Osteocyte (in vitro differentiated cells): Measurements from ENCODE around the gene BRINP2. TPM values are rescaled to one million over a fixed set of nuclear protein-coding genes. Genes with fewer than 3 reads are reported as not detected.

ENCODE experiments used
- DNase-seq: peaks from one replicate; pipeline ENCODE4 v3.0.0; 2021; ENCODE audit warnings: mixed read lengths; ENCODE audit not compliant: unreplicated experiment; ENCODE audit errors: extremely low spot score
- H3K27ac Mint-ChIP-seq: one replicate; pipeline ENCODE4 v1.8.0; 2021; ENCODE audit warnings: mild to moderate bottlenecking, mixed read lengths; ENCODE audit not compliant: unreplicated experiment
- H3K27me3 Mint-ChIP-seq: one replicate; pipeline ENCODE4 v1.8.0; 2021; ENCODE audit warnings: mixed read lengths; ENCODE audit not compliant: unreplicated experiment
- H3K36me3 Mint-ChIP-seq: one replicate; pipeline ENCODE4 v1.8.0; 2021; ENCODE audit warnings: mixed read lengths; ENCODE audit not compliant: unreplicated experiment
- H3K4me1 Mint-ChIP-seq: one replicate; pipeline ENCODE4 v1.8.0; 2021; ENCODE audit warnings: mixed read lengths; ENCODE audit not compliant: unreplicated experiment
- H3K4me3 Mint-ChIP-seq: one replicate; pipeline ENCODE4 v1.8.0; 2021; ENCODE audit warnings: mild to moderate bottlenecking, moderate library complexity, mixed read lengths; ENCODE audit not compliant: unreplicated experiment
- H3K9me3 Mint-ChIP-seq: one replicate; pipeline ENCODE4 v1.8.0; 2021; ENCODE audit warnings: mixed read lengths; ENCODE audit not compliant: unreplicated experiment
- CTCF ChIP-seq: fragments of 200-600 bp; sonication (generic); IDR thresholded peaks from 2 replicates; pipeline ENCODE4 v1.5.0; 2021; ENCODE audit warnings: antibody characterized with exemption, mild to moderate bottlenecking, moderate library complexity
- total RNA-seq: library from RNA; stranded (reverse); gene quantifications from 2 replicates; pipeline ENCODE4 v1.2.1, GENCODE V29; 2021

Gene BRINP2
- total RNA-seq, 1 donor from 2014 or later = not detected

GRCh38 chr1:177135250-177135649 is 35.5 kb upstream of the BRINP2 start:
- Mint-ChIP-seq H3K4me3 (no peak overlapping the region), H3K27ac (no peak overlapping the region), H3K36me3 (no peaks in the 10 kb centered on the region), H3K27me3 (no peaks in the 10 kb centered on the region), H3K4me1 (no peaks in the 10 kb centered on the region), H3K9me3 (no peaks in the 10 kb centered on the region)
- TF ChIP-seq CTCF = no peak
- DNase-seq = no peak

GRCh38 chr1:177137814-177138213 is 32.9 kb upstream of the BRINP2 start:
- Mint-ChIP-seq H3K4me1 (no peaks in the 10 kb centered on the region), H3K9me3 (peaks cover 5% of the 10 kb centered on the region), H3K4me3 (no peak overlapping the region), H3K27ac (no peak overlapping the region), H3K36me3 (no peaks in the 10 kb centered on the region), H3K27me3 (no peaks in the 10 kb centered on the region)
- no peak for TF ChIP-seq CTCF
- DNase-seq = no peak

- DNase-seq = no peak
- no peaks in the 10 kb centered on the region for H3K27me3 Mint-ChIP-seq
- H3K4me3 Mint-ChIP-seq = no peak overlapping the region
- H3K27ac Mint-ChIP-seq = no peak overlapping the region
- no peaks in the 10 kb centered on the region for H3K4me1 Mint-ChIP-seq
- H3K9me3 Mint-ChIP-seq = peaks cover 5% of the 10 kb centered on the region
- no peak for TF ChIP-seq CTCF
- no peaks in the 10 kb centered on the region for H3K36me3 Mint-ChIP-seq
Measured at GRCh38 chr1:177138347-177138746, 32.4 kb upstream of the BRINP2 start.

- DNase-seq = no peak
- Mint-ChIP-seq H3K4me1 (no peaks in the 10 kb centered on the region), H3K27me3 (no peaks in the 10 kb centered on the region), H3K9me3 (peaks cover 5% of the 10 kb centered on the region), H3K4me3 (no peak overlapping the region), H3K27ac (no peak overlapping the region), H3K36me3 (no peaks in the 10 kb centered on the region)
- no peak for TF ChIP-seq CTCF
Measured at GRCh38 chr1:177142010-177142409, 28.7 kb upstream of the BRINP2 start.

GRCh38 chr1:177142791-177143271 is 27.9 kb upstream of the BRINP2 start:
- no peak for DNase-seq
- Mint-ChIP-seq H3K4me3 (no peak overlapping the region), H3K27ac (no peak overlapping the region), H3K9me3 (peaks cover 5% of the 10 kb centered on the region), H3K27me3 (no peaks in the 10 kb centered on the region), H3K36me3 (no peaks in the 10 kb centered on the region), H3K4me1 (no peaks in the 10 kb centered on the region)
- TF ChIP-seq CTCF = no peak
